Right atrium auricular region (tissue), 2 donors: Measurements from ENCODE around the gene CAB39. TPM values are rescaled to one million over a fixed set of nuclear protein-coding genes. Genes with fewer than 3 reads are reported as not detected.

ENCODE experiments used
- DNase-seq: peaks from one replicate; pipeline ENCODE4 v3.0.0-alpha.2; 2019; ENCODE audit warnings: low spot score
- H3K27ac ChIP-seq, 2 donors: fragments of 200-600 bp; sonication (generic); 1 replicate in 1 of 2; 2 replicates in 1 of 2; pipeline ENCODE4 v1.5.1; 2016 to 2019
- H3K27me3 ChIP-seq, 2 donors: fragments of 200-600 bp; sonication (generic); one replicate each; pipeline versions ENCODE4 v1.5.1 to v1.6.0; 2017 to 2019
- H3K36me3 ChIP-seq: fragments of 200-600 bp; sonication (generic); one replicate; pipeline ENCODE4 v1.5.1; 2016
- H3K4me1 ChIP-seq, 2 donors: fragments of 200-600 bp; sonication (generic); one replicate each; pipeline versions ENCODE4 v1.5.1 to v1.6.0; 2017 to 2019
- H3K4me3 ChIP-seq, 2 donors: fragments of 200-600 bp; sonication (generic); 1 replicate in 1 of 2; 2 replicates in 1 of 2; pipeline ENCODE4 v1.5.1; 2017 to 2019; ENCODE audit warnings: mild to moderate bottlenecking in 1 of 2, moderate library complexity in 1 of 2
- H3K9me3 ChIP-seq, 2 donors: fragments of 200-600 bp; sonication (generic); one replicate each; pipeline ENCODE4 v1.5.1; 2019
- total RNA-seq, 2 donors: library from RNA; depleted of rRNA; stranded (reverse); fragments of >200 nt; gene quantifications; one replicate each; pipeline ENCODE4 v1.1.0, GENCODE V29; 2016
- TF ChIP-seq, protein P1 (sequence below), 2 donors: fragments of 200-600 bp; sonication (generic); IDR thresholded peaks; one replicate each; pipeline ENCODE4 v1.5.1; 2019; ENCODE audit warnings: antibody characterized with exemption in 2 of 2

The CAB39 gene
- total RNA-seq, 2 donors from 2014 or later: 66.1 to 81.5 TPM

DNA sequence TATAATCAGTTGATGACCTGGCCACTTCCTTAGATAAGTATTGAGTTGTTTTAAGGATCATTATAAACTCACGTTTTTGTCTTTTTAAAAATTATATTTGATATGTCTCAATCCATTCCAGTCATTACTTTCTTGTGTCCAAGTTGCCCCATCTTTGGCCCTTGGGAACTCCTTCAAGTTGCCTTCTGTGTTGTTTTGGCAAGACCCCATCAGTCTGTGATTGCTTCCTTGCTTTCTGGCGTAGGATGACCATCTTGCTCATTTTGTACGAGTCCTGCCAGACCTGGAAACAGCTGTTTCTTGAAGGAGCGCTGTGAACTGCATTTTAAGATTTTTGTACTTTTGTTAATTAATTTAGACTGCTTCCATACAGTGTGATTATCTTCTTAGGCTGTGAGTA is 83.2 kb downstream of the CAB39 start:
- Histone ChIP-seq H3K4me3 (no peak overlapping the region), H3K27ac (peak overlapping the region in 1 of 2 donors; percentile 72), H3K9me3 (no peaks in the 10 kb centered on the region), H3K27me3 (no peaks in the 10 kb centered on the region), H3K36me3 (peaks cover 22% of the 10 kb centered on the region), H3K4me1 (peaks cover 0 to 30% of the 10 kb centered on the region in 2 donors)
- TF ChIP-seq, protein P1, sequence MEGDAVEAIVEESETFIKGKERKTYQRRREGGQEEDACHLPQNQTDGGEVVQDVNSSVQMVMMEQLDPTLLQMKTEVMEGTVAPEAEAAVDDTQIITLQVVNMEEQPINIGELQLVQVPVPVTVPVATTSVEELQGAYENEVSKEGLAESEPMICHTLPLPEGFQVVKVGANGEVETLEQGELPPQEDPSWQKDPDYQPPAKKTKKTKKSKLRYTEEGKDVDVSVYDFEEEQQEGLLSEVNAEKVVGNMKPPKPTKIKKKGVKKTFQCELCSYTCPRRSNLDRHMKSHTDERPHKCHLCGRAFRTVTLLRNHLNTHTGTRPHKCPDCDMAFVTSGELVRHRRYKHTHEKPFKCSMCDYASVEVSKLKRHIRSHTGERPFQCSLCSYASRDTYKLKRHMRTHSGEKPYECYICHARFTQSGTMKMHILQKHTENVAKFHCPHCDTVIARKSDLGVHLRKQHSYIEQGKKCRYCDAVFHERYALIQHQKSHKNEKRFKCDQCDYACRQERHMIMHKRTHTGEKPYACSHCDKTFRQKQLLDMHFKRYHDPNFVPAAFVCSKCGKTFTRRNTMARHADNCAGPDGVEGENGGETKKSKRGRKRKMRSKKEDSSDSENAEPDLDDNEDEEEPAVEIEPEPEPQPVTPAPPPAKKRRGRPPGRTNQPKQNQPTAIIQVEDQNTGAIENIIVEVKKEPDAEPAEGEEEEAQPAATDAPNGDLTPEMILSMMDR (IDR thresholded peaks at IDR 0.05): no peak
- peak; percentile 75 for DNase-seq

DNA sequence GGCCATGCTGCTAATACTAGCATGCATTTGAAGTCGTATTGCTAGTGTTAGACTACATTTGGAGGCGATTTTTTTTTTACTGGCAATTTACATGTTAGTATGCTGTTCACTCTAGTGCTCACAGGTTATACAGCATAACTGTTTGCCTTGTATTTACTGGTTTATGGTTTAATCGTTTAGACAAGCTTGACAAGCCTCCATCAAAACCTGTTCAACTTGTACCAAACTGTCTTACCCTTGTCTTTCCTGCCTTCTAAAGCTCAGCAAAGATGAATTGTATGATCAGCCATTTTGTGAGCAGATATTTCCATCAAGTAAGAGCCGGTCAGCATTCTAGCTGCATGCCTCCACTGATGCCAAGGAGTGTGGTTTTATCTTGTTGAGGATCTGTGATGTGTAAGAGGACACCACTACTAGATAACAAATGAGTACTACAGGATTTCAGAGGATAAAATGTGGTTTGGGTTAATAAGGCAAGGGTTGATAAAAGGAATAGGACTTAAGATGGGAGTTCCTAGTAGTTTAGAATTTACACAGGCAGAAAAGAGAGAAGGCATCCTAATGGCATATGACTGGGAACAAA is 83.7 kb downstream of the CAB39 start:
- TF ChIP-seq, protein P1 (IDR thresholded peaks at IDR 0.05): no peak

DNA sequence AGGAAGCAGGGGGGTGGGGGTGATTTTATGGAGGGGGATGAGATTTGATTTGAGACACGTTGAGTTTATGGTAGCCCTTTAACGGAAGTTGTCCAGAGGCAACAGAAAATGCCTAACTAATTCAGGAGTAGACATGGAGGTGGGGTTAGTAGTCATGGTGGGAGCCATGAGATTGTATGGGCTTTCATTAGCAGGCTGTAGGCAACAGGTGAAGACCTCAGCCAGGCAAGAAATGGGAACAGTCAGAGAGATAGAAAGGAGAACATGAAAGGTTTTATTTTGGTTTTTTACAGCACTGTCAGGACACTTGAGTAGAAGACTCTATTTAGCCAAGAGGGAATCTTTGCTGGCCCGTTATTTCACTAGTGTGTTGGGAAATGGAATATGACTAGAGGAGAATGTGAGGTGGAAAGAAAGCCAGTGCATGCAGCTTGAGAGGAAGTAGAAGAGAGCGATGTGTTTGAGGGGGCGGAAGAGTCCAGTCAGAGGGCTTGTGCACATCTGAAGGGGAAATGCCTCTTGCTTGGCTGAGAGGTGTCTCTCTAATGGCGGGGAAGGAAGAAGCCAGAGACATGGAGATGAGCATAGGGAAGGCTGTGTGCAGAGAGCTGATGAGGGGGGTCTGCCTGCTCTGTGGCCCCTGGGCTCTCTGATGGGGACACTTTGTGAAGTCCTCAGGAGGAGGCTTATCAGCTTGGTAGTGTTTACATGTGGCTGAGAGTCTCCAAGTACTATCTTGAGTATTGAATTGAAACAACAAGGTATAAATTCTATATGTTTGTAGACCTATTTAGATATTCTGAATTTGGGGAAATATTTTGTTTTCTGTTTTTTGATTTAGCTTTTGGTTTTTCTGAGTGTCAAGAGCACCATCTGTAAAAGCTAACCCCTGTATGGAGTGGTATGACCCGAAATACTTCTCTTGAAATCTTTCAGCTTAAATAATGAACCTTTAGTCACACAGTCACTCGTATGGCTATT is 85.2 kb downstream of the CAB39 start:
- no peaks in the 10 kb centered on the region for H3K9me3 ChIP-seq
- H3K36me3 ChIP-seq: peaks cover 15% of the 10 kb centered on the region
- TF ChIP-seq, protein P1 (IDR thresholded peaks at IDR 0.05): no peak
- no peaks in the 10 kb centered on the region for H3K27me3 ChIP-seq
- H3K4me1 ChIP-seq: peaks cover 0 to 26% of the 10 kb centered on the region in 2 donors
- no peak overlapping the region for H3K27ac ChIP-seq
- no peak overlapping the region for H3K4me3 ChIP-seq
- no peak for DNase-seq

More for the DNA sequence above, 83.7 kb downstream of the CAB39 start:
- H3K27ac ChIP-seq: no peak overlapping the region
- no peak for DNase-seq
- H3K4me3 ChIP-seq: no peak overlapping the region
- H3K27me3 ChIP-seq: no peaks in the 10 kb centered on the region
- H3K36me3 ChIP-seq: peaks cover 22% of the 10 kb centered on the region
- no peaks in the 10 kb centered on the region for H3K9me3 ChIP-seq
- peaks cover 0 to 26% of the 10 kb centered on the region in 2 donors for H3K4me1 ChIP-seq

DNA sequence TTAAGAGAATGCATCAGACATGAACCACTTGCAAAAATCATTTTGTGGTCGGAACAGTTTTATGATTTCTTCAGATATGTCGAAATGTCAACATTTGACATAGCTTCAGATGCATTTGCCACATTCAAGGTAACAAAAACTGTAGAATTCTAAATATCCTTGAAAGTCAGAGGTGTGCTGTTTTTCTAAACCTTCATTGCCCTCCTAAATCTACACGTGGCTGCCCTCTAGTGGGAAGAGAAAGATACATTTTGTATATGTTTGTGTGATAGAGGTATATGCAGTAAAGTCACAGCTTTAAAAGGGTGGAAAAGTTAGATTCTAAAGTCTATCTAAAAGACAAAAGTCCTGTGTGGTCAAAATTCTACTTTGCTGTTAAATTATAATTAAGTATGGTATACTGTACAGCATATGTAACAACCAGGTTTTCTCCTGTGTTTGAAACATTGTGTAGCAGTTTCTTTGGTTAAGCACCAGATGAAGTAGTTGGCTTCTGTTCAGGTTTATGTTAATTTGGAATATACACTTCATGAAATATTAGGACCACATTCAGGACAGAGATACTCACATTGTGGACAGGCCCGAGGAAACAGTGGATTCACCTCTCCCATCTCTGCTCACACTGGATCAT is 86.2 kb downstream of the CAB39 start:
- TF ChIP-seq, protein P1 (IDR thresholded peaks at IDR 0.05): peak; percentile 57 to 71
- Histone ChIP-seq H3K4me3 (no peak overlapping the region), H3K9me3 (no peaks in the 10 kb centered on the region), H3K4me1 (peaks cover 0 to 23% of the 10 kb centered on the region in 2 donors), H3K36me3 (peaks cover 15% of the 10 kb centered on the region), H3K27ac (no peak overlapping the region), H3K27me3 (no peaks in the 10 kb centered on the region)
- DNase-seq: no peak

DNA sequence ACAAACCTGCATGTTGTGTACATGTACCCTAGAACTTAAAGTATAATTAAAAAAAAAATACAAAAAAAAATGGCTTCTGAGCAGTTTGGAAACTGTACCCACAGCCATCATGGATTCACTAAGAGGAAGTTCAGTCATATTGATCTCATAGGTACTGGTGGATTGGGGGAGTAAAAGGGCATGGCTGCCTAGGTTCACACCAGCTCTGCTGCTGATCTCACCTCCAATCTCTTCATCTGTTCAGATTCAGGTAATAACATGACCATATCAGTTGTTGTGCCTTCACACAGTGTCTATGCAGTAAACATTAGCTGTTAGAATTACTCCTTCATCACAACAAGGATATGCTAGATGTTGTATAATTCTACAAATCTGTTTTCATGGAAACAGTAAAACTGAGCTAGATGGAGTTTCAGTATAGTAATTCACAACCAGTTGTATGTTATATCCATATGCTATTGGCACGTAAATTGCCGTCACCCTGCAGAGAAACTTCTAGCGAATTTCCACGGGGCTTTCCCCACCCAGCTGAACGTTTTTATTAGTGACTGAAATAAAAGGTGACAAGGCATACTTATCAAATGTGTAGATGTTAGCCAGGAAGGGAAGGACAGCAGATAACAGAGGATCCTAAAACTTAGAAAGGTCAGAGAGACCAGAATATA is 92.8 kb downstream of the CAB39 start:
- Histone ChIP-seq H3K36me3 (peaks cover 11% of the 10 kb centered on the region), H3K27ac (no peak overlapping the region), H3K9me3 (no peaks in the 10 kb centered on the region), H3K4me3 (no peak overlapping the region), H3K4me1 (peaks cover 0 to 12% of the 10 kb centered on the region in 2 donors), H3K27me3 (no peaks in the 10 kb centered on the region)
- TF ChIP-seq, protein P1 (IDR thresholded peaks at IDR 0.05): no peak
- no peak for DNase-seq
